ENCODE data around the gene NFYC. TPM values are rescaled to one million over a fixed set of nuclear protein-coding genes. Genes with fewer than 3 reads are reported as not detected.

Gene NFYC
- polyA plus RNA-seq, 1 of the 3 experiments (the other 2 are of a cell fraction): 72.4 TPM

DNA sequence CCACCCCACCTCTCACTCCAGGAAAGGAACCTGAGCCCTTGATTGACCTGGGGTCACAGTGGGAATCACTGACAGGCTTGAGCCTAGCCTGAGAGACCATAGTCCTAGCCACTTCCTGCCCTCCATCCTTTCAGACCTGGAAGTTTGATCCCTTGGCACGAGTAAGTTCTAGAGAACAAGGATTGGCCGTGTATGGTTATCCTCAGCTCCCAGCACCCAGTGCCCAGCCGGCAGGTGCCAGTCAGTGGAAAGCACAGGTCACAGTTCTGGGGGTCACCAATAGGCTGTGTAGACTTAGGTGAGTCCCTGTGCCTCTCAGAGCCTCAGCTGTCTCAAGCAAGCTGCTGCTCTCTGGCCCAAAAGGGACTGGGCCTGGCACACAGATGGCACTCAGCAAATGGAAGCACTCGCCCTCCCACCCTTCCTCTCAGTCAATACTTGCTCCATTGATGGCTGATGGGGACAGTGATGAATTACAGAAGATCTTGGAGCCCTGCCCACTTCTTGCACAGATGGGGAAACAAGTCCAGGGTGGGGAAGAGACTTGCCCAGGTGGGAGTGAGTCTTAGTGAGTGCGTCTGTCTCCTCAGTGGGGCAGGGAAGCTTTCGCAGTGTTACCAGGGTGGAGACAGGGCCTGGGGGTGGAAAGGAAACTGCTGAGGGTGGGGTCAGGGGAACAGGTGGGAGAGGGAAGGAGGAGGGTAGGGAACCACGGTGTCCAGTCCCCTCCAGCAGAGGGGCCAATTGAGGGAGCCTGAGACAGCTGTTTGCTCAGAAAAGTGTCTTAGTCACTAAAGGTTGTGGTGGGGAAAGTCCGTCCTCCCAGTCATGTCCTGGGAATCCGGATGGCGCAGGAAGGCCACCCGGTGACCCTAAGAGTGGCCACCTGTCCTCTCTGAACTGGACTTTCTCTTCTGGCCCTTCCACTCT, 89.4 kb downstream of the NFYC start (continued):
- TF ChIP-seq, protein P1, sequence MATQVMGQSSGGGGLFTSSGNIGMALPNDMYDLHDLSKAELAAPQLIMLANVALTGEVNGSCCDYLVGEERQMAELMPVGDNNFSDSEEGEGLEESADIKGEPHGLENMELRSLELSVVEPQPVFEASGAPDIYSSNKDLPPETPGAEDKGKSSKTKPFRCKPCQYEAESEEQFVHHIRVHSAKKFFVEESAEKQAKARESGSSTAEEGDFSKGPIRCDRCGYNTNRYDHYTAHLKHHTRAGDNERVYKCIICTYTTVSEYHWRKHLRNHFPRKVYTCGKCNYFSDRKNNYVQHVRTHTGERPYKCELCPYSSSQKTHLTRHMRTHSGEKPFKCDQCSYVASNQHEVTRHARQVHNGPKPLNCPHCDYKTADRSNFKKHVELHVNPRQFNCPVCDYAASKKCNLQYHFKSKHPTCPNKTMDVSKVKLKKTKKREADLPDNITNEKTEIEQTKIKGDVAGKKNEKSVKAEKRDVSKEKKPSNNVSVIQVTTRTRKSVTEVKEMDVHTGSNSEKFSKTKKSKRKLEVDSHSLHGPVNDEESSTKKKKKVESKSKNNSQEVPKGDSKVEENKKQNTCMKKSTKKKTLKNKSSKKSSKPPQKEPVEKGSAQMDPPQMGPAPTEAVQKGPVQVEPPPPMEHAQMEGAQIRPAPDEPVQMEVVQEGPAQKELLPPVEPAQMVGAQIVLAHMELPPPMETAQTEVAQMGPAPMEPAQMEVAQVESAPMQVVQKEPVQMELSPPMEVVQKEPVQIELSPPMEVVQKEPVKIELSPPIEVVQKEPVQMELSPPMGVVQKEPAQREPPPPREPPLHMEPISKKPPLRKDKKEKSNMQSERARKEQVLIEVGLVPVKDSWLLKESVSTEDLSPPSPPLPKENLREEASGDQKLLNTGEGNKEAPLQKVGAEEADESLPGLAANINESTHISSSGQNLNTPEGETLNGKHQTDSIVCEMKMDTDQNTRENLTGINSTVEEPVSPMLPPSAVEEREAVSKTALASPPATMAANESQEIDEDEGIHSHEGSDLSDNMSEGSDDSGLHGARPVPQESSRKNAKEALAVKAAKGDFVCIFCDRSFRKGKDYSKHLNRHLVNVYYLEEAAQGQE (IDR thresholded peaks at IDR 0.05; ENCODE audit: low read depth, low read length): no peak
- no peak for TF ChIP-seq POLR2AphosphoS5 (IDR thresholded peaks at IDR 0.05; ENCODE audit: low read depth, low read length)
- TF ChIP-seq TAF1 (IDR thresholded peaks at IDR 0.05; ENCODE audit: borderline replicate concordance, low read depth, low read length): no peak
- no peak for TF ChIP-seq FOSL2 (IDR thresholded peaks at IDR 0.05; ENCODE audit: borderline replicate concordance, low read depth)
- TF ChIP-seq RXRA (IDR thresholded peaks at IDR 0.05; ENCODE audit: borderline replicate concordance, low read depth): no peak
- TF ChIP-seq ZBTB33 (IDR thresholded peaks at IDR 0.05; ENCODE audit: borderline replicate concordance, low read depth): no peak
- no peak for TF ChIP-seq RFX5 (IDR thresholded peaks at IDR 0.05; ENCODE audit: low read length)

- Histone ChIP-seq H3K4me1 (ENCODE audit: control insufficient read depth in 1 of 2, insufficient read depth in 2 of 2, low read depth in 1 of 2, low read length in 1 of 2) (peaks cover 0 to 7% of the 10 kb centered on the region in 2 experiments; a peak in 1 of 4 replicates), H3K9me2 (no peaks in the 10 kb centered on the region), H3K27me3 (ENCODE audit: insufficient read depth) (no peaks in the 10 kb centered on the region), H3K36me3 (replicated peaks in 1 of 2; ENCODE audit: control insufficient read depth in 1 of 2, insufficient read depth in 2 of 2, low read length in 1 of 2) (peaks cover 3 to 10% of the 10 kb centered on the region in 2 experiments), H3K79me2 (ENCODE audit: insufficient read depth) (no peaks in the 10 kb centered on the region), H3K27ac (ENCODE audit: low read depth in 2 of 2, low read length in 1 of 2) (no peak overlapping the region), H3K9me3 (peaks cover 7% of the 10 kb centered on the region; the same call in 1 of the 2 replicates), H4K20me1 (ENCODE audit: insufficient read depth) (no peaks in the 10 kb centered on the region), H3K9ac (no peak overlapping the region), H2AFZ (ENCODE audit: low read depth) (no peak overlapping the region), H3K4me2 (no peak overlapping the region), H3K4me3 (ENCODE audit: low read depth in 2 of 2, low read length in 1 of 2) (no peak overlapping the region), H3F3A (replicated peaks; ENCODE audit: insufficient read depth) (no peaks in the 10 kb centered on the region)
- ChIA-PET CTCF (interaction anchor here (0.6 to 2.4 kb wide), 8 partner anchors 8 to 171 kb away, joined by 3 to 17 read pairs (median 5); no protein-coding TSS in a partner anchor), POLR2A (no interaction called here)
- 100% methylated on average over 2 of the region's 2 CpGs for WGBS (ENCODE audit: low lambda C conversion rate)
- DNase-seq: no peak
- TF ChIP-seq GABPA (IDR thresholded peaks at IDR 0.05; ENCODE audit: low read depth) (no peak), CHD2 (IDR thresholded peaks at IDR 0.05; ENCODE audit: low read length, partially characterized antibody) (no peak), FOSL2 (IDR thresholded peaks at IDR 0.05; ENCODE audit: borderline replicate concordance, low read depth) (no peak), SIN3A (IDR thresholded peaks at IDR 0.05; ENCODE audit: borderline replicate concordance, low read depth, low read length) (no peak), MEF2A (IDR thresholded peaks at IDR 0.05; ENCODE audit: borderline replicate concordance, low read depth) (no peak), ELF1 (IDR thresholded peaks at IDR 0.05) (no peak), USF1 (IDR thresholded peaks at IDR 0.05; ENCODE audit: borderline replicate concordance, low read depth) (no peak), FOXJ3 (CRISPR knock-in tag; IDR thresholded peaks at IDR 0.05) (no peak), NFIC (IDR thresholded peaks at IDR 0.05; ENCODE audit: borderline replicate concordance) (no peak)
- TF ChIP-seq, protein P1 (IDR thresholded peaks at IDR 0.05; ENCODE audit: low read depth, low read length): no peak
- TF ChIP-seq, protein P2, sequence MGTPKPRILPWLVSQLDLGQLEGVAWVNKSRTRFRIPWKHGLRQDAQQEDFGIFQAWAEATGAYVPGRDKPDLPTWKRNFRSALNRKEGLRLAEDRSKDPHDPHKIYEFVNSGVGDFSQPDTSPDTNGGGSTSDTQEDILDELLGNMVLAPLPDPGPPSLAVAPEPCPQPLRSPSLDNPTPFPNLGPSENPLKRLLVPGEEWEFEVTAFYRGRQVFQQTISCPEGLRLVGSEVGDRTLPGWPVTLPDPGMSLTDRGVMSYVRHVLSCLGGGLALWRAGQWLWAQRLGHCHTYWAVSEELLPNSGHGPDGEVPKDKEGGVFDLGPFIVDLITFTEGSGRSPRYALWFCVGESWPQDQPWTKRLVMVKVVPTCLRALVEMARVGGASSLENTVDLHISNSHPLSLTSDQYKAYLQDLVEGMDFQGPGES (IDR thresholded peaks at IDR 0.05; ENCODE audit: low read depth, low read length): no peak
Observed at GRCh38 chr1:40781608-40781971, 90.1 kb downstream of the NFYC start.

Data from SK-N-SH (cell line).